HG03064 (cell line): ENCODE results near the gene HCN1.
A peak's percentile ranks its signal among the peaks of the same experiment; 100 is the strongest.

Experiments used
- ATAC-seq: cut with Tn5 transposase; IDR thresholded peaks from one replicate; pipeline ENCODE4 v1.9.1; 2021; ENCODE audit warnings: low read depth; ENCODE audit not compliant: unreplicated experiment

Gene HCN1

DNA sequence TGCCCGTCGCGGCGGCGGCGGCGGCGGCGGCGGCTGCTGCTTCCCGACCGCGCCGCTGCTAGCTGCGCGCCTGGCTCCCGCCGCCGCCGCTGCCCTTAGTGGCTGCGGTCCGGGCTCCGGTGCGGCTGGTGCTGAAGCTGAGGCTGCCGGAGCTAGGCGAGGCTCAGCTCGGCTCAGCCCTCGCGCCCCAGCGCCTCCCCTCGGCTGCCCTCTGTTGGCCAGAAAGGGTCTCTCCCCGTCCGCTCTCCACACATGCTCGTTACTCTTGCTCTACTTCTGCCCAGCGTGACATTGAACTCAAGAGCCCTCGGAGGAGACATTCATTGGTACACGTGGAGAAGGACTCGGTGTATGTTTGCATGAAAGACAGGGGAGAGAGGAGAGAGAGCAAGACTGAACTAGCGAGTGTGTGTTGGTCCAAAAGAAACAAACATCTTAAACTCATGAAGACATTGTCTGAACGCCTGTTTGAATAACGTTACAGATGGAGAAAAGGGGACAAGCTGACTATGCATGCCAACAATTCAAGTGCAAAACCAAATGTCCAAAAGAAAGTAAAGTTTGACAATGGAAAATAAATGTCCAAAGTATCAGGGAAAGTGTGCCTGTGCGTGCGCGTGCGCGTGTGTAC, at the start of gene HCN1:
TSS of gene HCN1 (minus strand) at position 175 of the 631 bp plus-strand sequence.
- peak; percentile 95 for ATAC-seq

DNA sequence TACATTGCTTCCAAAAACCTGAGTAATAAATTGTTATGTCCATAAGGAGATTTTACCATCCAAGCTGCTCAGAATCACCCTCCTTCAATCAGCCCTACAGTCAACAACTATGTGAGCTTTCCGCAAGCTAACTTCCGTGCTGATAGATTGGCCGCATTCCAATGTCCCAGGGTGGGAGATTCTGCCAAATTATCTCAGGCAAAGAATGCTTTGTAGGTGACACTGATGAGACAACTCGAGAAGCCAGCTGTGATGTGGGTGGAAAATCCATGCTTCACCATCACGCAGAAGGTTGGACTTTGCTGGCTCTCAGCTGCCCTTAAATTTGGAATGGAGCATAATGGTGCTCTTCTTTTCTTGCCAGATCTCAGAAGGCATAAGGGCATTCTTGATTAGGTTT, 44.9 kb upstream of the HCN1 start:
- ATAC-seq: no peak

DNA sequence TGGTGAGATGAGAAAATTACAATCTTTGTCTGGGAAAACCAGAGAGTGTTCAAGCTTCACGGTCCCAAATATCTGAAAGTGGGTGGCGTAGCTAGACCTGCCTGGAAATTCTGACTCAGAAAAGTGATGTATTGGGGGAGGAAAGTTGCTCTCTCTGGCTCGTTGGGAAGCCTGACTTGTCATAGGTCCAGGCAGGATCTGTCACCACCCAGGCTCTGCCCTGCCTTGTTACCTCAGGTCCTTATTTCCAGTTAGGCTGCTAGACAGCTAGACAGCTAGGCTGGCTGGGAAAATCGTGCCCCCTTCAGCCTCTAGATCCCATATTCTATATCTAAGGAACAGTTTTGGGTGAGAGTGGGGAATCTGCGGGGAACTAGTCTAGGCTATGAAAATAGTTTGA, 41.0 kb upstream of the HCN1 start:
- ATAC-seq: no peak

GRCh38 chr5:45725537-45725936, 29.4 kb upstream of the HCN1 start:
- ATAC-seq: no peak

GRCh38 chr5:45697201-45697600, 1.0 kb upstream of the HCN1 start:
- ATAC-seq: no peak

DNA sequence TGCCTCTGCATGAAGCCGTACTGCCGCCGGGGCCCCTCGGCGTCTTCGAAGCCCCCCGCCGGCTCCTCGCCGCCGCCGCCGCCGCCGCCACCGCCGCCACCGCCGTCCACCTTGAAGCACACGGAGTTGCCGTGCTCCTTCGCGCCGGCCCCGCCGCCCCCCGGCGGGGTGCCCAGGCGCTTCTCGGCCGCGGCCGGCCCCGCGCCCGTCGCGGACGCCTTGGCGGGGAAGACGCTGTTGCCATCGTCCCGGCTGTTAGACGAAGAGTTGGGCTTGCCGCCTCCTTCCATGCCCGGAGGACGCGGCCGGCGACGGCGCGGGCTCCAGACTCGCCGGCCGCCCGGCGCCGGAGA, 400 bp downstream of the HCN1 start:
- ATAC-seq: peak; percentile 30

GRCh38 chr5:45694971-45695803, 993 bp downstream of the HCN1 start:
- ATAC-seq: no peak

GRCh38 chr5:45694255-45694814, 1.8 kb downstream of the HCN1 start:
- no peak for ATAC-seq

DNA sequence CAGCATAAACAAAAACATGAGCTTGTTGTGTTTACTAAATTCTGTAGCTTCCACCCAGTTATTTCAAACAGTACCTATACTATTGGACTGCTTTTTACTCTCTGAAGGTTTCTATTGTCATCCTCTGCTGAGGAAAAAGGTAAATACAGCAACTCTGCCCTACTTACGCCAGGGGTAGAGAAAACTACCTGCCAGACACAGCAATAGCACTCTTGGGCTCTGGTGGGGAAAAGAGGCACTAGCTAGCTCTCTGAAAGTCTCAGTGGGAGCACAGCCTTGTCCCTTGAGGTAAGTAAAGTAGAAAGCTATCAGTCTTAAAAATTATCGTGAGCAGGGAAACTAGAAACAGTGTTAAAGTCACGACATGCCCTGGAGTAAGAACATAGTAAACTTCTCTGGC, 3.7 kb downstream of the HCN1 start:
- no peak for ATAC-seq

DNA sequence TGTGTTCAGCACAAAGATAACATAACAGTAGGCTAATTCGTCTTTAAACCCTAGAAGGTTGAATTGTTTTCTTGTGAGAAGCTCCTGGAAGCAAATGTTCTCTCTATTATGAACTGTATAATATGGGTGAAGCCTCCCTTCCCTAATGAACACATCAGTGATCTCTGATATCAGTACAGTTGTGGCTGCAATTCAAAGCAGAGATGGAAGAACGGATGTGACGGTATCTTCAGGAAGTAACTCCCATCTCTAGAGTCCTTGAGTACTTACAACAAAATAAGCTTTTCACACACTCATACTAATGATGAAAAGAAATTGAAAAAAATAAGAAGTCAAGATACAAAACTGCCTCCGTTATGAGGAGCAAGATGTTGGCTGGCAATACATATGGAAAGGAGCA, 4.5 kb downstream of the HCN1 start:
- no peak for ATAC-seq

- no peak for ATAC-seq
These were observed 8.5 kb downstream of the HCN1 start for GRCh38 chr5:45687701-45688100.

DNA sequence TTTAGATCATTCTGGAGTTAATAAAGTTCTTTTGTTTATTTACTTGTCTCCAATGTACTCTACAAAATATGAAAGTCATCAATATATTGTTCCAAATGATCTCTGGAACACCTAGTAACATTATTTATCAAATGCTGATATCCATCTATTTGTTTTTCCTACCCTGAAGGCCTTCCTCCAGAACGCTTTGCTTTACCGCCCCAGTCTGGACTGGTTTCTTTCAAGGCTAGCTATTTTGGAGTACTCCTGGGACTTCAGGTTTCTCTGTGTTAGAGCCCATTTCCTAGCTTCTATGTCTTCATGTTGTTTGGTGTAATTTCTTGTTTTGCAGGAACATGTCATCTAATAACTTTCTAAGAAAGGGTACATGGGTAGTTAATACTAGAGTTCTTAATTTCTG, 9.6 kb downstream of the HCN1 start:
- no peak for ATAC-seq

- ATAC-seq: no peak
These were observed 12.1 kb downstream of the HCN1 start for GRCh38 chr5:45684118-45684517.

DNA sequence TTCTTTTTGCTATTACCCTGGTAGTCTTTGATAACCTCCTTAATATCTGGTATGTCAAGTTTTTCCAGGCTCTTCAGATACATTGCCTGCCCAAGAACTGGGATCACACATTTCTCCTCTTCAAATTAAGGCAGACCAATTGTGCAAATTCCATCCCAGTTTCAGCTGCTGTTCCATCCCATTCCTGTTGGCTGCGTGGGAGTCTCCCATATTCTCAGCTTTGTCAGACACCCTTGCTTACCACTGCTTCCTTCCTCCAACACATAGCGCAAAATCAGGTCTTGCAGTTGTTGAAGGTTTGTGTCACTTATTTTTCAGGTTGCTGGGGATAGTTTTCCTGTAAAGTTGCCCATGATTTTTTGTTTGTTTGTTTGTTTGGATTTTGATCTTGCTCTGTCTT, 15.2 kb downstream of the HCN1 start:
- ATAC-seq: no peak

GRCh38 chr5:45677524-45677923, 18.7 kb downstream of the HCN1 start:
- ATAC-seq: no peak

DNA sequence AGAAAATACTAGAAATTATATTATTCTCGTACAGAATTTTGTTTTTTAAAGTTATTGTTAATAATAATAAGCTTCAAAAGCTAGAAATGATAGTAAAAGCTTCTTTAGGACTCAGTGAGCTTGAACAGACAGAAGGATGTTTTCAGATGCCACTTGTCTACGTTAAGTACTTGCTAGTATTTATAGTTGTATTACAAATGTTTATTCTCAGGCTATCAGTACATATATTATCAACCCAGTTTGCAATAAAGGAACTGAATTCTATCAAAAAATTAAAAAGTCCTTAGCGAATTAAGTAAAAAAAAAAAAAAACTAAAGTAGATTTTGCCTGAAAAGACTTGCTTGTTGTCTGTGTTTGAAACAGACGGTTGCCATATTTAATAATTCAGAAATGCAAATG, 23.9 kb downstream of the HCN1 start:
- no peak for ATAC-seq

GRCh38 chr5:45648744-45649143, 47.4 kb downstream of the HCN1 start:
- no peak for ATAC-seq

GRCh38 chr5:45643056-45643455, 53.1 kb downstream of the HCN1 start:
- no peak for ATAC-seq

DNA sequence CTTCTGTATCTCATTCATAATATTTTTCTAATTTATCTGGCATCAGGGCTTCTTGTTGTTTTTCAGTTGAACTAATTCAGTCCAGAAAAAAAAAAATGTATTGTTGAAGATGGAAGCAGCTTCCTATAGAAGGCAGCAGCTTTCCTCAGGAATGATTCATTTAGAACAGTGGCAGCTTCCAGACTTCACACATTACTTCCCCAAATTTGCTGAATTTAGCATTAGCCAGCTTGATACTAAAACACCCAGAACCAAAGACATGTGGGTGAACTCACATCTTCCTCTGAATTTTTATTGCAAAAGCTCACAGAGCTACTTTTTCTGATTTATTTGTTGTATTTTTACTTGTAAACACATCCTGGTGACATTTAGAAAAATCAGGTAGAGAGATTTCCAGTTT, 53.8 kb downstream of the HCN1 start:
- no peak for ATAC-seq

DNA sequence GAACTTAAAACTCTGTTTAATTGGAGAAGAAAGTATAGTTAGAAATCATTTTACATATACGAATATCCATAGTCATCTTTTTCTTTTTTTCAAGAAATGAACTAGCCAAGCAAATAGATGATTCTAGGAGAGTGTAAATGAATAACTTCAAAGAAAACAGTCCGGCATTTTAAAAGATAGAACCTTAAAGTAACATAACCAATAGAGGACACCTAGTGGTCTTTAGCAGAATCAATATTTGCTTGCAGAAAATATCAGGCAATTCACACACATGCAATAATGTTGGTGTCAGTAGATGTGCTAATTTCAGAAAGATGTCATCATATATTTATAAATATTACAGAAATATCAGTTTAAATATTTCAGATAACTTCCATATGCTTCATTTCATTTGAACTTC, 57.1 kb downstream of the HCN1 start:
- no peak for ATAC-seq

- no peak for ATAC-seq
These were observed 69.0 kb downstream of the HCN1 start for GRCh38 chr5:45627076-45627656.

DNA sequence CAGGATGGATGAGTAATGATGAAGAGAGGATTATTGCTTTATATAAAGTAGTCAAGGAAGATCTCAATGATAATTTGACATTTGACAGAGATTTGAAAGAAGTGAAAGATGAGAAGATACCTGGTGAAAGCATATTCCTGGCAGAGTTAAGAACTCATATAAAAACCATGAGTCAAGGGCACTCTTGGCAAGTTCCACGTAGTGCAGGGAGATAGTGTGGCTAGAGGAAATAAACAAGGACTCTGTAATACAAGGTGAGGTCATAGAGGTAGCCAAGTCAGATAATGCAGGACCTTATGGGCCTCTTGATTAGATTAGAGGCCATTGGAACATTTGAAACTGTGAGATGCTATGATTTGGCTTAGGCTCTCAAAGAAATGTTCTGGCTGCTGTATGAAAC, 72.3 kb downstream of the HCN1 start:
- ATAC-seq: no peak
